GM23338 (cell line): ENCODE data around the gene SLC29A4. TPM values are rescaled to one million over a fixed set of nuclear protein-coding genes. Genes with fewer than 3 reads are reported as not detected.
A peak's percentile ranks its signal among the peaks of the same experiment; 100 is the strongest.

ENCODE experiments used
- ATAC-seq: fragments of 200-7000 bp; cut with Tn5 transposase; 3 replicates; pipeline ENCODE4 v1.9.1; 2020
- DNase-seq: peaks from one replicate; pipeline ENCODE4 v3.0.0-alpha.2; 2015; ENCODE audit warnings: low spot score
- H2AFZ ChIP-seq: fragments of 200-600 bp; sonication (generic); 2 replicates; pipeline ENCODE4 v1.8.0; 2016; ENCODE audit warnings: antibody characterized with exemption, mild to moderate bottlenecking, moderate library complexity
- H3F3A ChIP-seq: fragments of 200-600 bp; sonication (generic); replicated peaks from 2 replicates; pipeline ENCODE4 v1.8.0; 2017; ENCODE audit warnings: antibody characterized with exemption, mixed run types, low read depth
- H3K27ac ChIP-seq: fragments of 200-600 bp; sonication (generic); 2 replicates; pipeline ENCODE4 v1.6.1; 2016; ENCODE audit warnings: low read depth
- H3K27me3 ChIP-seq: fragments of 200-600 bp; sonication (generic); 2 replicates; pipeline ENCODE4 v1.8.0; 2016; ENCODE audit warnings: mild to moderate bottlenecking, mixed run types, moderate library complexity; ENCODE audit not compliant: insufficient read depth
- H3K36me3 ChIP-seq: fragments of 200-600 bp; sonication (generic); 2 replicates; pipeline ENCODE4 v1.8.0; 2016; ENCODE audit warnings: mild to moderate bottlenecking; ENCODE audit not compliant: insufficient read depth
- H3K4me1 ChIP-seq: fragments of 200-600 bp; sonication (generic); 2 replicates; pipeline ENCODE4 v1.8.0; 2016; ENCODE audit warnings: mild to moderate bottlenecking, moderate library complexity; ENCODE audit not compliant: insufficient read depth
- H3K4me2 ChIP-seq: fragments of 200-600 bp; sonication (generic); 2 replicates; pipeline ENCODE4 v1.7.1; 2017; ENCODE audit warnings: mixed run types
- H3K4me3 ChIP-seq: fragments of 200-600 bp; sonication (generic); 2 replicates; pipeline ENCODE4 v1.6.1; 2016; ENCODE audit warnings: mixed run types
- H3K79me2 ChIP-seq: fragments of 200-600 bp; sonication (generic); replicated peaks from 2 replicates; pipeline ENCODE4 v1.8.0; 2017; ENCODE audit warnings: mild to moderate bottlenecking; ENCODE audit not compliant: insufficient read depth
- H3K9me2 ChIP-seq: fragments of 200-600 bp; sonication (generic); 2 replicates; pipeline ENCODE4 v1.8.0; 2017; ENCODE audit not compliant: insufficient read depth
- H4K20me1 ChIP-seq: fragments of 200-600 bp; sonication (generic); replicated peaks from 2 replicates; pipeline ENCODE4 v1.8.0; 2017; ENCODE audit warnings: mild to moderate bottlenecking; ENCODE audit not compliant: insufficient read depth
- H3K27ac Mint-ChIP-seq: 2 replicates; pipeline ENCODE4 v1.8.0; 2020; ENCODE audit warnings: inconsistent platforms, mild to moderate bottlenecking, moderate library complexity, mixed read lengths
- H3K27me3 Mint-ChIP-seq: 3 replicates; pipeline ENCODE4 v1.8.0; 2022; ENCODE audit warnings: low read depth, mild to moderate bottlenecking, moderate library complexity, mixed read lengths, inconsistent platforms; ENCODE audit not compliant: insufficient read depth, poor library complexity
- H3K36me3 Mint-ChIP-seq: 3 replicates; pipeline ENCODE4 v1.8.0; 2021; ENCODE audit warnings: low read depth, mild to moderate bottlenecking, inconsistent platforms, moderate library complexity, mixed read lengths
- H3K4me1 Mint-ChIP-seq: 3 replicates; pipeline ENCODE4 v1.8.0; 2020; ENCODE audit warnings: mild to moderate bottlenecking, inconsistent platforms, mixed read lengths
- H3K4me3 Mint-ChIP-seq: 3 replicates; pipeline ENCODE4 v1.8.0; 2021; ENCODE audit warnings: moderate library complexity, mild to moderate bottlenecking, inconsistent platforms, mixed read lengths
- H3K9me3 Mint-ChIP-seq: 3 replicates; pipeline ENCODE4 v1.8.0; 2020; ENCODE audit warnings: moderate library complexity, mild to moderate bottlenecking, inconsistent platforms, mixed read lengths
- CREB1 ChIP-seq: fragments of 250-450 bp; sonication (Bioruptor Pico); IDR thresholded peaks from 2 replicates; pipeline ENCODE4 v1.5.0; 2020; ENCODE audit warnings: low read depth, mild to moderate bottlenecking, moderate library complexity
- JUNB ChIP-seq: IDR thresholded peaks from one replicate; pipeline ENCODE4 v1.6.1; 2016; ENCODE audit warnings: antibody characterized with exemption; ENCODE audit not compliant: unreplicated experiment
- STAT1 ChIP-seq: IDR thresholded peaks from one replicate; pipeline ENCODE4 v1.6.1; 2016; ENCODE audit warnings: antibody characterized with exemption; ENCODE audit not compliant: unreplicated experiment
- ZNF114 ChIP-seq: fragments of 250-450 bp; sonication (Bioruptor Pico); IDR thresholded peaks from 2 replicates; pipeline ENCODE4 v1.5.0; 2020; ENCODE audit warnings: mild to moderate bottlenecking, moderate library complexity
- ZNF331 ChIP-seq: fragments of 250-450 bp; sonication (Bioruptor Pico); IDR thresholded peaks from 2 replicates; pipeline ENCODE4 v1.5.0; 2020; ENCODE audit warnings: low read depth, mild to moderate bottlenecking, moderate library complexity
- polyA plus RNA-seq: library from polyadenylated mRNA; unstranded; fragments of >200 nt; fragmentation: Nextera tagmentation; extraction: Ambion mirVana; gene quantifications from 2 replicates; pipeline ENCODE4 v1.2.1, GENCODE V29; 2016
- total RNA-seq: library from RNA; depleted of rRNA; stranded (reverse); fragments of >200 nt; shearing (Covaris generic); gene quantifications from 2 replicates; pipeline ENCODE4 v1.2.3, GENCODE V29; 2014
- TF ChIP-seq, protein P1 (sequence below), 2 experiments: fragments of 200-600 bp in 1 of 2; sonication (generic) in 1 of 2; conservative IDR thresholded peaks; 2 replicates each; pipeline versions ENCODE4 v1.5.1 to v1.6.1; 2016 to 2017; ENCODE audit warnings: antibody characterized with exemption in 2 of 2, low read depth in 2 of 2, mild to moderate bottlenecking in 2 of 2, moderate library complexity in 1 of 2
- TF ChIP-seq, protein P2 (sequence below): IDR thresholded peaks from one replicate; pipeline ENCODE4 v1.6.1; 2018; ENCODE audit warnings: antibody characterized with exemption; ENCODE audit not compliant: unreplicated experiment

The SLC29A4 gene
- total and polyA plus RNA-seq, 2 experiments from 2014 or later = 4.8 to 8.1 TPM

DNA sequence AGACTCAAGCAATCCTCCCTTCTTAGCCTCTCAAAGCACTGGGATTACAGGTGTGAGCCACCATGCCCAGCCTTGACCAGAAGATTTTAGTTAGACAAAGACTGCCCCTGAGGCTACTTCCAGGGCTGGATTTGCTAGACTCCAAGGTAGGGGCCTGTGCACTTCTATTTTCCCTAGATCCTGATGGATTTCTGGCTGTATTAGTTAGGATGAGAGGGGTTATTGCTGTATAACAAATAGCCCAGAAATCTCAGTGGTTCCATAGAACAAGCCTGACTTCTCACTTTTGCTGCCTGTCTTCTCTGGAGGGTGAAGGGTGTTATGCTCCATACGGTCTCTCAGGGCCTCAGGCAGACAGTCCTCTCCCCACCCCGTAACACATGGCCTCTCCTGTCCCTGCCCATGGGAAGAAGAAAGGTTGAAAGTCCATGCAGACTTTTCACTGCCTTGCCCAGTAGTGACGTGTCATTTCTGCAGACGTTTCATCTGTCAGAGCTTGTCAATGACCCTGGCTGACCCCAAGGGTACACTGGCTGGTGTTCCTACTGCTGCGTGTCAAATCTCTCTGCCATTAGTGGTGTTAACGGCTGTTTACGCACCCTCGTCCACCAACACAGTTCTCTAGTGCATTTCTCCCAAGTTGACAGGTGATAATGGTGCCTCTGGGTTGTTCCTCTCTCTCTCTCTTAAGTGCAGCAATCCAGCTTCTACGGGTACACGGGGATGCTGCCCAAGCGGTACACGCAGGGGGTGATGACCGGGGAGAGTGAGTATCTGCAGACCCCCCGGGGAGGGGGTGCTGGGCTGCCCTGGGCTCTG is 11.6 kb downstream of the SLC29A4 start:
- no peak overlapping the region for H3K4me3 Mint-ChIP-seq
- H3F3A ChIP-seq = no peaks in the 10 kb centered on the region
- H4K20me1 ChIP-seq = no peaks in the 10 kb centered on the region
- DNase-seq (no peak), ATAC-seq (no peak)
- no peak overlapping the region for H3K4me2 ChIP-seq
- no peaks in the 10 kb centered on the region for H3K9me2 ChIP-seq
- H3K27ac Mint-ChIP-seq = no peak overlapping the region
- H3K4me1 Mint-ChIP-seq = peaks cover 11% of the 10 kb centered on the region; the same call in 2 of the 3 replicates
- H3K27me3 ChIP-seq = 0 out of 2 replicates have a peak, but pooled peaks cover 4% of the 10 kb centered on the region
- H3K27ac ChIP-seq = no peak overlapping the region
- peaks cover 19% of the 10 kb centered on the region for H3K27me3 Mint-ChIP-seq
- peaks cover 2% of the 10 kb centered on the region; the same call in 2 of the 3 replicates for H3K9me3 Mint-ChIP-seq
- no peaks in the 10 kb centered on the region for H3K36me3 ChIP-seq
- H3K36me3 Mint-ChIP-seq = peaks cover 17% of the 10 kb centered on the region; the same call in 2 of the 3 replicates
- no peaks in the 10 kb centered on the region for H3K4me1 ChIP-seq
- no peak overlapping the region for H2AFZ ChIP-seq
- TF ChIP-seq JUNB = no peak
- no peak for TF ChIP-seq STAT1
- TF ChIP-seq CREB1 (CRISPR knock-in tag) = no peak
- no peak overlapping the region for H3K4me3 ChIP-seq
- no peaks in the 10 kb centered on the region for H3K79me2 ChIP-seq

DNA sequence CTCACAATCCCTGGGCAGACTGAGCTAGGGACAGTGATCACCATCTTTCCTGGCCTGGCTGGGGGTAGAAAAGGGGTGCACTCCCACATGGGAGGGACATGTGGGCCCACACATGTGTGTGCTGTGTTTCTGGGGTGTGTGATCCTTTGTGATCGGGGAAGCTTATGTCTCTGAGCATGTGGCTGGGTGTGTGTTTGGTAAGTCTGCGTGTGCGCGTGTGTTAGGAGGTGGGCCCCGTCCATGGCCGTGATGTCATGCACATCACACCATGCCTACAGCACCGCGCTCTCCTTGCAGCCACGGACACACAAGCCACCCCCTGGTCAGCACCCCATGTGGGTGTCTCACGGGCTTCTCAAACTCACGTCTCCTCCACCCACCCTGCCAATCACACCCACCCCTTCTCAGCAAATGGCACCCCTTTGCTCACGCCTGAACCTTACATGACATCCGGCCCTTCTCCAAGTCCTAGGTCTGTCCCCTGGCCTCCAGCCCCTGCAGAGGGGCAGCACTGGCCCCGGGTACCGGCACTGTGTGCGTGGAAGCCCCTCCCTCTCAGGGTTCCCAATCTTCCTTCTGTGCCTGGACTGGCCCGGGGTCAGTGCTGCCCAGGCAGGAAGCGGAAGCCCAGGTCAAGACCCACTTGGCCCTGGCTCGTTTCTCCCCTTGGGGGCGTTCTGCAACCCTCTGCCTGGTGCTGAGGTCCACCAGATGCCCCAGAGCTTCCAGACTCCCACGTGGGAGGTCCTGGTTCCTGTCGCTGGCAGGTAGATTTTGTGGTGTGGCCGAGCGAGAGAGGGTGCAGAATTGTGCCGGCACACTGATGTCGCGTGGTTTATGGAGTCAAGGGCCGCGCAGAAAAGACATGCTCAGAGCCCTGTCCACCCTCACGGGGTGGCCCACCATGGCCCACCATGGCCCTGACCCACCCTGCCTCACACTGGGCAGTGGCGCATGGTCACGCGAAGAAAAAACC is 12.6 kb downstream of the SLC29A4 start:
- no peaks in the 10 kb centered on the region for H3K9me2 ChIP-seq
- peaks cover 11% of the 10 kb centered on the region; the same call in 2 of the 3 replicates for H3K4me1 Mint-ChIP-seq
- H3K27ac Mint-ChIP-seq = no peak overlapping the region
- TF ChIP-seq, protein P1, sequence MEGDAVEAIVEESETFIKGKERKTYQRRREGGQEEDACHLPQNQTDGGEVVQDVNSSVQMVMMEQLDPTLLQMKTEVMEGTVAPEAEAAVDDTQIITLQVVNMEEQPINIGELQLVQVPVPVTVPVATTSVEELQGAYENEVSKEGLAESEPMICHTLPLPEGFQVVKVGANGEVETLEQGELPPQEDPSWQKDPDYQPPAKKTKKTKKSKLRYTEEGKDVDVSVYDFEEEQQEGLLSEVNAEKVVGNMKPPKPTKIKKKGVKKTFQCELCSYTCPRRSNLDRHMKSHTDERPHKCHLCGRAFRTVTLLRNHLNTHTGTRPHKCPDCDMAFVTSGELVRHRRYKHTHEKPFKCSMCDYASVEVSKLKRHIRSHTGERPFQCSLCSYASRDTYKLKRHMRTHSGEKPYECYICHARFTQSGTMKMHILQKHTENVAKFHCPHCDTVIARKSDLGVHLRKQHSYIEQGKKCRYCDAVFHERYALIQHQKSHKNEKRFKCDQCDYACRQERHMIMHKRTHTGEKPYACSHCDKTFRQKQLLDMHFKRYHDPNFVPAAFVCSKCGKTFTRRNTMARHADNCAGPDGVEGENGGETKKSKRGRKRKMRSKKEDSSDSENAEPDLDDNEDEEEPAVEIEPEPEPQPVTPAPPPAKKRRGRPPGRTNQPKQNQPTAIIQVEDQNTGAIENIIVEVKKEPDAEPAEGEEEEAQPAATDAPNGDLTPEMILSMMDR (conservative IDR thresholded peaks at IDR 0.05; ENCODE audit: low read depth in 2 of 2) = peak in 1 of 2 experiments; percentile 34; a peak in 1 of 4 replicates
- no peak for TF ChIP-seq ZNF331 (CRISPR knock-in tag)
- TF ChIP-seq, protein P2, sequence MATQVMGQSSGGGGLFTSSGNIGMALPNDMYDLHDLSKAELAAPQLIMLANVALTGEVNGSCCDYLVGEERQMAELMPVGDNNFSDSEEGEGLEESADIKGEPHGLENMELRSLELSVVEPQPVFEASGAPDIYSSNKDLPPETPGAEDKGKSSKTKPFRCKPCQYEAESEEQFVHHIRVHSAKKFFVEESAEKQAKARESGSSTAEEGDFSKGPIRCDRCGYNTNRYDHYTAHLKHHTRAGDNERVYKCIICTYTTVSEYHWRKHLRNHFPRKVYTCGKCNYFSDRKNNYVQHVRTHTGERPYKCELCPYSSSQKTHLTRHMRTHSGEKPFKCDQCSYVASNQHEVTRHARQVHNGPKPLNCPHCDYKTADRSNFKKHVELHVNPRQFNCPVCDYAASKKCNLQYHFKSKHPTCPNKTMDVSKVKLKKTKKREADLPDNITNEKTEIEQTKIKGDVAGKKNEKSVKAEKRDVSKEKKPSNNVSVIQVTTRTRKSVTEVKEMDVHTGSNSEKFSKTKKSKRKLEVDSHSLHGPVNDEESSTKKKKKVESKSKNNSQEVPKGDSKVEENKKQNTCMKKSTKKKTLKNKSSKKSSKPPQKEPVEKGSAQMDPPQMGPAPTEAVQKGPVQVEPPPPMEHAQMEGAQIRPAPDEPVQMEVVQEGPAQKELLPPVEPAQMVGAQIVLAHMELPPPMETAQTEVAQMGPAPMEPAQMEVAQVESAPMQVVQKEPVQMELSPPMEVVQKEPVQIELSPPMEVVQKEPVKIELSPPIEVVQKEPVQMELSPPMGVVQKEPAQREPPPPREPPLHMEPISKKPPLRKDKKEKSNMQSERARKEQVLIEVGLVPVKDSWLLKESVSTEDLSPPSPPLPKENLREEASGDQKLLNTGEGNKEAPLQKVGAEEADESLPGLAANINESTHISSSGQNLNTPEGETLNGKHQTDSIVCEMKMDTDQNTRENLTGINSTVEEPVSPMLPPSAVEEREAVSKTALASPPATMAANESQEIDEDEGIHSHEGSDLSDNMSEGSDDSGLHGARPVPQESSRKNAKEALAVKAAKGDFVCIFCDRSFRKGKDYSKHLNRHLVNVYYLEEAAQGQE = no peak
- no peak for TF ChIP-seq ZNF114
- H3K4me2 ChIP-seq = peak overlapping the region; percentile 92
- DNase-seq (peak; percentile 37), ATAC-seq (peak; percentile 3)
- no peaks in the 10 kb centered on the region for H4K20me1 ChIP-seq
- H3K27me3 ChIP-seq = 0 out of 2 replicates have a peak, but pooled peaks cover 4% of the 10 kb centered on the region
- H3K4me3 ChIP-seq = peak overlapping the region; percentile 80
- peaks cover 2% of the 10 kb centered on the region; the same call in 2 of the 3 replicates for H3K9me3 Mint-ChIP-seq
- H2AFZ ChIP-seq = no peak overlapping the region
- H3K4me3 Mint-ChIP-seq = peak overlapping the region; percentile 83
- H3K27ac ChIP-seq = no peak overlapping the region
- H3K36me3 Mint-ChIP-seq = peaks cover 17% of the 10 kb centered on the region; the same call in 2 of the 3 replicates
- no peaks in the 10 kb centered on the region for H3F3A ChIP-seq
- no peaks in the 10 kb centered on the region for H3K4me1 ChIP-seq
- H3K27me3 Mint-ChIP-seq = peaks cover 21% of the 10 kb centered on the region
- H3K36me3 ChIP-seq = no peaks in the 10 kb centered on the region
- H3K79me2 ChIP-seq = no peaks in the 10 kb centered on the region
